ENCODE measurements around the gene SLAMF8.

SLAMF8 gene

DNA sequence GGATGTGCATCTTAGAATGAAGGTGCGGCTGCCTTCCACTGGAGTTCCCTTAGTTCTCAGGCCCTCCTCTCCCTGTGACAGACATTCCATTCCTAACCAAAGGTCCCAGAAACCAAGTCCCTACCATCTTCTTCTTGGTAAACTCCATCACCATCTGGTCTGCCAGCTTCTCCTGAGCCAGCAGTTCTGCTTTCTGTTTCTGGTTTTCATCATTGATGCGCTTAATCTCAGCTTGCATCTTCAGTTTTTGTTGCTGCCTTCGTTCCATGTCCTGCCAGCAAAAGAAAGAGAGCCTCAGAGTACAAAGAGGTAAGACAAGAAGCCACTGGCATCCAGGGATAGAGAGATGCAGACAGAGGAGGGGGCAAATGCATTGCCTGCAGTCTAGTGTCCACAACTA is 53.8 kb downstream of the SLAMF8 start:
- Mint-ChIP-seq H3K27ac (no peak overlapping the region), H3K4me1 (ENCODE audit: low read depth) (no peaks in the 10 kb centered on the region), H3K36me3 (ENCODE audit: low read depth) (no peaks in the 10 kb centered on the region), H3K9me3 (no peaks in the 10 kb centered on the region), H3K27me3 (ENCODE audit: low read depth) (no peaks in the 10 kb centered on the region), H3K4me3 (no peak overlapping the region)
- no peak for DNase-seq (ENCODE audit: low spot score)

DNA sequence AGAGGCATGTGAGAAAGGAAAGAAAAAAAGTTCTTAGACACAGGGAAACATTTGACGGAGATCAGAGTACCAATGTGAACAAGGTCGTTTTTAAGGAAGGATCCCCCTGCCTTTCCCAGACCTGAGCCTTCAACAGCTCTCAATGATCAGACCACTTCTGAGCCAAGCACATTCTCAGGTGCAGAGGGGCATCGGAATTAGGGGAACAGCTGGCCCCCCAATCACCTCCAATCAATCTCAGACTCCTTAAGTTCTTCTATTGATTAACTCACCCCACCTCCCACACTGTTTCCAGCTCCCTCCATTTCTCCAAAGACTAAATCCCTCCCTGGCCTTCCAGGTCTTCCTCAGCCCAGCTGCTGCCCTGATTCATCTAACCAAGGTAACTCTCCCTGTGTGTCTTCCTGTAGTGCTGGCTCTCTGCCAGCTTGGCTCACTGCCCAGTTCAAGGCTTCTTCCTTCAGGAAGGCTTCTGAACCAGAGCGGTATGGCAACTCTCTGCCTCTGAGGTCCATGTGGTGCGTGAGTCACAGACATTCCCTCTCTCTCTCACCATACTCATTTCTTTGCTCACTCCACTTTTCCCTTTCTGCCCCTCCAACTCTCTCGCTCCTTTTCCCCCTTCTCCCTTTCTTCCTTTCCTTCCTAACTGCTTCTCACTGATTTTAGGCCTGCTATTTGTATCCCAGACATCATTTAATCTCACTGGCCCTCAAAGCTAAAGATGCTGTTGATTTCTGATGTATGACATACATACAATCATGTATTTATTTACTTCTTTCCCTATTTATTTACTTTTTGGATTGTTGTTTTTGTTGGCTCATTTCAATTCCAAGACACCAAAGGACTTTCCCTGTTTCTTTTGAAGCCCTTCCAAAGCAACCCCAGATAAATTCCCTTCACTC is 55.2 kb downstream of the SLAMF8 start:
- H3K27ac Mint-ChIP-seq, result no peak overlapping the region
- H3K4me1 Mint-ChIP-seq (ENCODE audit: low read depth), result no peaks in the 10 kb centered on the region
- no peak overlapping the region for H3K4me3 Mint-ChIP-seq
- H3K9me3 Mint-ChIP-seq, result no peaks in the 10 kb centered on the region
- no peak for DNase-seq (ENCODE audit: low spot score)
- H3K27me3 Mint-ChIP-seq (ENCODE audit: low read depth), result no peaks in the 10 kb centered on the region
- H3K36me3 Mint-ChIP-seq (ENCODE audit: low read depth), result no peaks in the 10 kb centered on the region

DNA sequence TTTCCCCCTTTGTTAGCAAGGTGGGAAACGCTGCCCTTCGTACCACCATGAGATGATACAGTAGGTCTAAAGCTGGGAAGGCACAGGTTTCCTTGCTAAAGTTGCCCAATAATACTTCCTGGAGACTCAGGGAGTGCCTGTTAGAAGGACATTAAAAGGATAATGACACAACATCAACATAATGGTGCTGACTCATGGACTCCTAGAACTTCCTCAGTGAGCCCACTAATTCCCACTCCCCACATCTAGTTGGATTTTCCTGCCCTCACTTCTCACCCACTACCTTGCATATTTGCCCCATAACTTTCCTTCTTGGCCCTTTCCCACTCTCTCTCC is 55.8 kb downstream of the SLAMF8 start:
- DNase-seq (ENCODE audit: low spot score), result no peak
- no peaks in the 10 kb centered on the region for H3K9me3 Mint-ChIP-seq
- no peak overlapping the region for H3K4me3 Mint-ChIP-seq
- no peaks in the 10 kb centered on the region for H3K36me3 Mint-ChIP-seq (ENCODE audit: low read depth)
- H3K27ac Mint-ChIP-seq, result no peak overlapping the region
- no peaks in the 10 kb centered on the region for H3K27me3 Mint-ChIP-seq (ENCODE audit: low read depth)
- no peaks in the 10 kb centered on the region for H3K4me1 Mint-ChIP-seq (ENCODE audit: low read depth)

DNA sequence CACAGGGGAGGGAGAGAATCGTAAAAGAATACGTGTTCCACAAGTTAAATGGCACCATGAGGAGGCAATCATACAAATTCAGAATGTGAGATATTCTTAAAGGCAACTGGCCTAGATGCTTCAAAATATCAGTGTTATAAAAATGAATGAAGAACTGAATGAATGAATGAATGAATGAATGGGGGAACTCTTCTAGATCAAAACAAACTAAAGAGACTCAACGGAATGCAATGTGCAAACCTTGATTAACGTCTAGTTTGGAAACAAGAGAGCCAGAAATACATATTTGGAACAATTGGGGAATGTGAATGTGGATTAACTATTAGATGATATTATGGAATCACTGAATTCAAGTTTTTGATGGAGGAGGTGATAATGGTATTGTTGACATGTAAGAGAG is 56.5 kb downstream of the SLAMF8 start:
- no peak for DNase-seq (ENCODE audit: low spot score)
- H3K4me3 Mint-ChIP-seq, result no peak overlapping the region
- no peaks in the 10 kb centered on the region for H3K27me3 Mint-ChIP-seq (ENCODE audit: low read depth)
- no peak overlapping the region for H3K27ac Mint-ChIP-seq
- H3K36me3 Mint-ChIP-seq (ENCODE audit: low read depth), result no peaks in the 10 kb centered on the region
- H3K4me1 Mint-ChIP-seq (ENCODE audit: low read depth), result no peaks in the 10 kb centered on the region
- H3K9me3 Mint-ChIP-seq, result no peaks in the 10 kb centered on the region

DNA sequence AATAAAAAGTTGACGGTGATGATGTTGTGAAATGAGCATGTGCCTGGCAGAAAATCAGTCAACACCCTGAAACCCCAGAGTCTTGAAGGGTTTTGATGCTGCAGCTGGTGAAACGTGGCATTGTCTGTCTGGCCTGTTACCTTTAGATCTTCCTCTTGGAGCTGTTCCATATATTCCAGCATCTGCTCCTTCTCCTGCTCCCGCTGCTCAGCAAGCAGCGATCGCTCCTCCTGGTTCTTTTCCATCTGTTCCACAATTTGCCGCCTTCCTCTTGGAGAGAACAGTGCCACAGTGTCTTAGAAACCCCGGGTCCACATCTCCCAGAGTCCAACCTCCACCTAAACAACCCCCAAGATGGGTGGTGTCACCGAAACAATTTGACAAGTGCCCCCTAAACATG is 57.6 kb downstream of the SLAMF8 start:
- H3K9me3 Mint-ChIP-seq, result no peaks in the 10 kb centered on the region
- no peak overlapping the region for H3K4me3 Mint-ChIP-seq
- H3K27me3 Mint-ChIP-seq (ENCODE audit: low read depth), result no peaks in the 10 kb centered on the region
- no peak for DNase-seq (ENCODE audit: low spot score)
- H3K4me1 Mint-ChIP-seq (ENCODE audit: low read depth), result peaks cover 2% of the 10 kb centered on the region
- no peaks in the 10 kb centered on the region for H3K36me3 Mint-ChIP-seq (ENCODE audit: low read depth)
- no peak overlapping the region for H3K27ac Mint-ChIP-seq
